PFSK-1 (cell line): ENCODE measurements around the gene IDH3G.

Experiments used
- POLR2AphosphoS5 ChIP-seq: IDR thresholded peaks from 2 replicates; pipeline ENCODE4 v1.6.1; 2012; ENCODE audit warnings: low read depth, mild to moderate bottlenecking, control low read depth, low read length, moderate library complexity
- TAF1 ChIP-seq: IDR thresholded peaks from 2 replicates; pipeline ENCODE4 v1.6.1; 2012; ENCODE audit warnings: low read length, control low read depth, borderline replicate concordance; ENCODE audit not compliant: insufficient read depth

DNA sequence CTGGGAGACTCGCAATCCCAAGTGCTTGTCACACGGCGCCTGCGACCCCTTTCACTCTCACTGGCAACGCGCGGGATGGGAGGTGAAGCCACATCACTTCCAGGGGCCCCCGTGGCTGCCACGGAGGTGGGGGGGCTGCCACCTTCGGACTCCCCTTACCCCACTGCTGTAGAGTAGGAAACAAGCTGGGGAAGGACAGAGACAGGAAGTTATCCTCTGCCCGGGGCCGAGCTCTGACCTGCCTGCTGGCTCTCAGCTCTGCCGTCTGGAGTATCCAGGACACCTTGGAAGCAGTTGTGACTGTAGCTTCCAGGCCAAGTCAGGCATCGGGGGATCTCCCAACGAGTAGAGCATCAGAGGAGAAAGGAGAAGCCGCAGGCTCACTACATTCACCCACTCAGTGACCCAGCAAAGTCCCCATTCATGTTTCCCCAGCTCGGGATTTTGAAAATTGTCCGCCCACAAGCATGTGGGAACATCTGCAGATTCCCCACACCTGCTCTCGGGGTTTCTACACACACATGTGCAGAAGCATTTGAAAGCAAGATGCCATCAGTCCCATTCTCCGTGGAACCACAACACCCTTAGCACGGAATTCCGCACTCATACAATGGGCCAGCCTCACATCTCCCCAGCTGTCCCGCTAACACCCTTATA is 25.3 kb upstream of the IDH3G start:
- no peak for TF ChIP-seq TAF1
- TF ChIP-seq POLR2AphosphoS5: no peak
